Gastrocnemius medialis (tissue), 4 donors: ENCODE measurements around the gene TAF3. TPM values are rescaled to one million over a fixed set of nuclear protein-coding genes. Genes with fewer than 3 reads are reported as not detected.
A peak's percentile ranks its signal among the peaks of the same experiment; 100 is the strongest.

ENCODE experiments used
- ATAC-seq, 2 donors: fragments of 150-250 bp; one replicate each; pipeline ENCODE4 v1.9.1; 2016
- DNase-seq, 2 donors: peaks; one replicate each; pipeline ENCODE4 v3.0.0-alpha.2; 2019
- H3K27ac ChIP-seq, 4 donors: fragments of 200-600 bp; sonication (generic); 1 replicate in 1 of 4; 2 replicates in 3 of 4; pipeline ENCODE4 v1.5.1; 2016 to 2018; ENCODE audit warnings: mild to moderate bottlenecking in 2 of 4, moderate library complexity in 1 of 4
- H3K27me3 ChIP-seq, 3 donors: fragments of 200-600 bp; sonication (generic) in 2 of 3; 1 replicate in 1 of 3; 2 replicates in 2 of 3; pipeline versions ENCODE4 v1.5.1 to v1.6.0; 2016 to 2019; ENCODE audit warnings: mild to moderate bottlenecking in 1 of 3, moderate library complexity in 1 of 3
- H3K36me3 ChIP-seq, 2 donors: fragments of 200-600 bp; sonication (generic) in 1 of 2; one replicate each; pipeline ENCODE4 v1.5.1; 2017 to 2018
- H3K4me1 ChIP-seq, 2 donors: fragments of 200-600 bp; sonication (generic) in 1 of 2; one replicate each; pipeline ENCODE4 v1.5.1; 2016 to 2017; ENCODE audit warnings: mild to moderate bottlenecking in 2 of 2
- H3K4me3 ChIP-seq, 4 donors: fragments of 200-600 bp; sonication (generic) in 3 of 4; 1 replicate in 1 of 4; 2 replicates in 3 of 4; pipeline ENCODE4 v1.5.1; 2016 to 2019; ENCODE audit warnings: mild to moderate bottlenecking in 2 of 4
- H3K9me3 ChIP-seq, 3 donors: fragments of 200-600 bp; sonication (generic) in 2 of 3; 1 replicate in 1 of 3; 2 replicates in 2 of 3; pipeline ENCODE4 v1.5.1; 2016 to 2019
- CTCF ChIP-seq, 5 experiments: fragments of 450-650 bp in 3 of 5; fragments of 200-600 bp in 2 of 5; sonication (generic) in 2 of 5; IDR thresholded peaks in 4 of 5; conservative IDR thresholded peaks in 1 of 5; 1 replicate in 4 of 5; 2 replicates in 1 of 5; pipeline ENCODE4 v1.5.1; 2016 to 2019; ENCODE audit warnings: antibody characterized with exemption in 5 of 5, mild to moderate bottlenecking in 3 of 5, moderate library complexity in 3 of 5
- POLR2A ChIP-seq, 2 donors: fragments of 450-650 bp; IDR thresholded peaks; one replicate each; pipeline ENCODE4 v1.6.1; 2017; ENCODE audit warnings: antibody characterized with exemption in 2 of 2, mild to moderate bottlenecking in 2 of 2, moderate library complexity in 2 of 2
- in situ Hi-C, 4 donors: fragments of 200-750 bp; cut with MboI; loops; one replicate each; pipeline versions ENCODE4 v1.15.0 to v1.8.0; 2017; ENCODE audit warnings: low sequenced_read_pairs in 4 of 4
- intact Hi-C: fragments of 100-400 bp; cut with DNase I; formaldehyde crosslinking; loops from one replicate; pipeline ENCODE4 v1.15.1; 2023; ENCODE audit warnings: low total_unique reads
- total RNA-seq, 4 donors: library from RNA; depleted of rRNA; stranded (reverse); fragments of >200 nt; gene quantifications; one replicate each; pipeline versions ENCODE4 v1.1.0 to v1.2.3, GENCODE V29; 2016

Gene TAF3
- total RNA-seq, 4 donors from 2014 or later = 5.0 to 14.8 (median 9.6) TPM

GRCh38 chr10:7908541-7909210 is 90.4 kb downstream of the TAF3 start:
- Histone ChIP-seq H3K4me3 (no peak overlapping the region), H3K27ac (no peak overlapping the region), H3K4me1 (peaks cover 8 to 12% of the 10 kb centered on the region in 2 donors), H3K9me3 (no peaks in the 10 kb centered on the region), H3K36me3 (no peaks in the 10 kb centered on the region), H3K27me3 (no peaks in the 10 kb centered on the region)
- TF ChIP-seq CTCF (IDR thresholded peaks at IDR 0.05 in 4 of 5, conservative IDR thresholded peaks at IDR 0.05 in 1 of 5) (no peak), POLR2A (IDR thresholded peaks at IDR 0.05) (no peak)
- DNase-seq = peak in 1 of 2 donors; percentile 44
- intact Hi-C loops (no loop called here), in situ Hi-C loops (no loop called here)
- peak in 1 of 2 donors; percentile 68 for ATAC-seq

- no peak overlapping the region for H3K4me3 ChIP-seq
- no peak overlapping the region for H3K27ac ChIP-seq
- H3K27me3 ChIP-seq = no peaks in the 10 kb centered on the region
- H3K9me3 ChIP-seq = no peaks in the 10 kb centered on the region
- H3K36me3 ChIP-seq = no peaks in the 10 kb centered on the region
- in situ Hi-C loops = no loop called here
- peaks cover 9 to 12% of the 10 kb centered on the region in 2 donors for H3K4me1 ChIP-seq
- TF ChIP-seq CTCF (IDR thresholded peaks at IDR 0.05 in 4 of 5, conservative IDR thresholded peaks at IDR 0.05 in 1 of 5) (no peak), POLR2A (IDR thresholded peaks at IDR 0.05) (no peak)
- intact Hi-C loops = no loop called here
- DNase-seq (no peak), ATAC-seq (no peak)
These were observed 95.0 kb downstream of the TAF3 start for GRCh38 chr10:7913126-7913872.

- ATAC-seq = no peak
- H3K36me3 ChIP-seq = no peaks in the 10 kb centered on the region
- in situ Hi-C loops = no loop called here
These were observed 97.7 kb downstream of the TAF3 start for GRCh38 chr10:7915923-7916536.

GRCh38 chr10:7917736-7918135 is 99.4 kb downstream of the TAF3 start:
- H3K36me3 ChIP-seq = no peaks in the 10 kb centered on the region
- no peak for ATAC-seq
- intact Hi-C loops (loop anchor here (1.0 kb wide), 1 partner anchor 10 kb away; no protein-coding TSS in a partner anchor), in situ Hi-C loops (no loop called here)
- no peak for TF ChIP-seq POLR2A (IDR thresholded peaks at IDR 0.05)
- TF ChIP-seq CTCF (IDR thresholded peaks at IDR 0.05 in 4 of 5, conservative IDR thresholded peaks at IDR 0.05 in 1 of 5) = no peak
- no peaks in the 10 kb centered on the region for H3K9me3 ChIP-seq
- H3K4me3 ChIP-seq = no peak overlapping the region
- no peaks in the 10 kb centered on the region for H3K27me3 ChIP-seq
- H3K4me1 ChIP-seq = peaks cover 9 to 10% of the 10 kb centered on the region in 2 donors
- DNase-seq = no peak
- no peak overlapping the region for H3K27ac ChIP-seq

More at GRCh38 chr10:7915923-7916536, 97.7 kb downstream of the TAF3 start:
- intact Hi-C loops = no loop called here
- no peaks in the 10 kb centered on the region for H3K9me3 ChIP-seq
- H3K27ac ChIP-seq = no peak overlapping the region
- peaks cover 9 to 12% of the 10 kb centered on the region in 2 donors for H3K4me1 ChIP-seq
- TF ChIP-seq CTCF (IDR thresholded peaks at IDR 0.05 in 4 of 5, conservative IDR thresholded peaks at IDR 0.05 in 1 of 5) (no peak), POLR2A (IDR thresholded peaks at IDR 0.05) (no peak)
- DNase-seq = no peak
- no peaks in the 10 kb centered on the region for H3K27me3 ChIP-seq
- H3K4me3 ChIP-seq = no peak overlapping the region
